Transverse colon (tissue), 4 donors: ENCODE data around the gene IL17RD. TPM values are rescaled to one million over a fixed set of nuclear protein-coding genes. Genes with fewer than 3 reads are reported as not detected.
A peak's percentile ranks its signal among the peaks of the same experiment; 100 is the strongest.

Experiments used
- DNase-seq: peaks from one replicate; pipeline ENCODE4 v3.0.0-alpha.2; 2019
- H3K27ac ChIP-seq, 4 donors: fragments of 200-600 bp; sonication (generic); 2 replicates each; pipeline ENCODE4 v1.5.1; 2016 to 2018; ENCODE audit warnings: inconsistent platforms in 4 of 4
- H3K27me3 ChIP-seq: fragments of 200-600 bp; sonication (generic); 2 replicates; pipeline ENCODE4 v1.5.1; 2017; ENCODE audit warnings: inconsistent platforms
- H3K36me3 ChIP-seq, 4 donors: fragments of 200-600 bp; sonication (generic); 2 replicates each; pipeline ENCODE4 v1.5.1; 2017 to 2019; ENCODE audit warnings: inconsistent platforms in 4 of 4
- H3K4me1 ChIP-seq, 4 donors: fragments of 200-600 bp; sonication (generic); 2 replicates each; pipeline ENCODE4 v1.5.1; 2017 to 2020; ENCODE audit warnings: inconsistent platforms in 4 of 4
- H3K4me3 ChIP-seq, 4 donors: fragments of 200-600 bp; sonication (generic); 1 replicate in 1 of 4; 2 replicates in 3 of 4; pipeline versions ENCODE4 v1.5.1 to v1.6.1; 2017 to 2019; ENCODE audit warnings: inconsistent platforms in 4 of 4
- H3K9me3 ChIP-seq, 2 donors: fragments of 200-600 bp; sonication (generic); 2 replicates each; pipeline ENCODE4 v1.5.1; 2017 to 2019; ENCODE audit warnings: inconsistent platforms in 2 of 2
- CTCF ChIP-seq, 5 experiments: fragments of 200-600 bp in 3 of 5; fragments of 450-650 bp in 2 of 5; sonication (generic) in 3 of 5; IDR thresholded peaks; 1 replicate in 2 of 5; 2 replicates in 3 of 5; pipeline ENCODE4 v1.5.1; 2016 to 2017; ENCODE audit warnings: antibody characterized with exemption in 5 of 5, inconsistent platforms in 3 of 5, mild to moderate bottlenecking in 2 of 5, moderate library complexity in 1 of 5
- EP300 ChIP-seq: sonication (generic); formaldehyde crosslinking; IDR thresholded peaks from one replicate; pipeline ENCODE4 v1.6.1; 2017; ENCODE audit warnings: antibody characterized with exemption, low read depth
- POLR2A ChIP-seq: fragments of 450-650 bp; IDR thresholded peaks from one replicate; pipeline ENCODE4 v1.6.1; 2016; ENCODE audit warnings: antibody characterized with exemption, mild to moderate bottlenecking, moderate library complexity
- POLR2AphosphoS5 ChIP-seq, 3 donors: sonication (generic); formaldehyde crosslinking; IDR thresholded peaks; one replicate each; pipeline ENCODE4 v1.6.1; 2016; ENCODE audit warnings: antibody characterized with exemption in 3 of 3
- WGBS, 2 donors: methylation state at CpG; one replicate each; pipeline ENCODE4 v1.1.5; 2018; ENCODE audit warnings: low coverage in 1 of 2; 5-methylcytosine and 5-hydroxymethylcytosine counted together
- in situ Hi-C, 4 donors: fragments of 200-750 bp; cut with MboI; loops; one replicate each; pipeline versions ENCODE4 v1.15.0 to v1.15.1; 2017; ENCODE audit warnings: low sequenced_read_pairs in 3 of 4, low pct_ligation_motif_present in 1 of 4, low pct_unique_long_range_greater_than_20kb in 1 of 4
- intact Hi-C: fragments of 100-400 bp; cut with DNase I; formaldehyde crosslinking; loops from one replicate; pipeline ENCODE4 v1.15.1; 2023; ENCODE audit warnings: low total_unique reads
- total RNA-seq, 4 donors: library from RNA; depleted of rRNA; stranded (reverse); fragments of >200 nt; gene quantifications; one replicate each; pipeline ENCODE4 v1.1.0, GENCODE V29; 2016

IL17RD gene
- total RNA-seq, 4 donors from 2014 or later, result 1.9 to 40.4 (median 2.7) TPM

- H3K4me1 ChIP-seq, result peaks cover 0 to 7% (median 1%) of the 10 kb centered on the region in 4 donors
- no peaks in the 10 kb centered on the region for H3K36me3 ChIP-seq
- intact Hi-C loops, result no loop called here
- no peaks in the 10 kb centered on the region for H3K27me3 ChIP-seq
- DNase-seq, result no peak
- peak overlapping the region in 1 of 4 donors; percentile 19 for H3K27ac ChIP-seq
- TF ChIP-seq POLR2AphosphoS5 (IDR thresholded peaks at IDR 0.05), result no peak
- TF ChIP-seq POLR2A, result no peak
- no peak for TF ChIP-seq CTCF (IDR thresholded peaks at IDR 0.05)
- TF ChIP-seq EP300, result no peak
- H3K4me3 ChIP-seq, result no peak overlapping the region
- WGBS, 2 donors, result 37 to 68% methylated on average over 3 to 8 of the region's 8 CpGs
- in situ Hi-C loops, result no loop called here
- H3K9me3 ChIP-seq, result no peaks in the 10 kb centered on the region
These were observed 117.0 kb downstream of the IL17RD start for GRCh38 chr3:57048052-57048671.

- H3K4me1 ChIP-seq, result peaks cover 0 to 7% (median 1%) of the 10 kb centered on the region in 4 donors
- no peaks in the 10 kb centered on the region for H3K36me3 ChIP-seq
- no peaks in the 10 kb centered on the region for H3K9me3 ChIP-seq
- TF ChIP-seq CTCF (IDR thresholded peaks at IDR 0.05), result no peak
- TF ChIP-seq POLR2AphosphoS5 (IDR thresholded peaks at IDR 0.05), result no peak
- no peak for TF ChIP-seq EP300
- no peak for TF ChIP-seq POLR2A
- DNase-seq, result no peak
- H3K27ac ChIP-seq, result no peak overlapping the region
- WGBS, 2 donors, result 48 to 53% methylated on average over 3 to 7 of the region's 7 CpGs
- in situ Hi-C loops, result no loop called here
- H3K4me3 ChIP-seq, result no peak overlapping the region
- intact Hi-C loops, result no loop called here
- no peaks in the 10 kb centered on the region for H3K27me3 ChIP-seq
These were observed 118.9 kb downstream of the IL17RD start for GRCh38 chr3:57046101-57046765.

- H3K4me1 ChIP-seq, result peaks cover 0 to 7% (median 1%) of the 10 kb centered on the region in 4 donors
- TF ChIP-seq POLR2A, result no peak
- TF ChIP-seq EP300, result no peak
- H3K4me3 ChIP-seq, result no peak overlapping the region
- DNase-seq, result no peak
- WGBS, 2 donors, result 33 to 100% methylated on average over 1 of the region's 1 CpG
- H3K27ac ChIP-seq, result no peak overlapping the region
- no peaks in the 10 kb centered on the region for H3K27me3 ChIP-seq
- in situ Hi-C loops (no loop called here), intact Hi-C loops (no loop called here)
- no peaks in the 10 kb centered on the region for H3K9me3 ChIP-seq
- H3K36me3 ChIP-seq, result no peaks in the 10 kb centered on the region
These were observed 121.6 kb downstream of the IL17RD start for GRCh38 chr3:57043518-57043917.

- H3K27ac ChIP-seq, result no peak overlapping the region
- TF ChIP-seq POLR2A (no peak), CTCF (IDR thresholded peaks at IDR 0.05) (no peak), POLR2AphosphoS5 (IDR thresholded peaks at IDR 0.05) (no peak), EP300 (no peak)
- intact Hi-C loops, result no loop called here
- H3K27me3 ChIP-seq, result no peaks in the 10 kb centered on the region
- DNase-seq, result no peak
- peaks cover 0 to 7% (median 0%) of the 10 kb centered on the region in 4 donors for H3K4me1 ChIP-seq
- no peak overlapping the region for H3K4me3 ChIP-seq
- in situ Hi-C loops, result no loop called here
- WGBS, 2 donors, result 50 to 76% methylated on average over 1 to 6 of the region's 6 CpGs
- no peaks in the 10 kb centered on the region for H3K9me3 ChIP-seq
- no peaks in the 10 kb centered on the region for H3K36me3 ChIP-seq
These were observed 123.5 kb downstream of the IL17RD start for GRCh38 chr3:57041674-57042073.

Other genes with a start within 250 kb of the IL17RD start
- not detected for gene SPATA12, start 104.7 kb downstream of the IL17RD start, total RNA-seq
- under 1 TPM in 1 of 4 donors, not detected in 3; 0.82 TPM for gene HESX1, start 34.6 kb upstream of the IL17RD start, total RNA-seq
- gene APPL1, start 62.4 kb upstream of the IL17RD start, total RNA-seq, result 10 to 100 TPM; 12.7 to 39.1 (median 26.6) TPM
- gene ASB14, start 127.3 kb upstream of the IL17RD start, total RNA-seq, result not detected